HCT116 (cell line): Measurements from ENCODE around the gene ZFR2.

ENCODE experiments used
- EZH2 ChIP-seq: fragments of 200-600 bp; sonication (generic); IDR thresholded peaks from 2 replicates; pipeline ENCODE4 v1.6.1; 2017; ENCODE audit warnings: antibody characterized with exemption, mixed run types
- POLR2A ChIP-seq: IDR thresholded peaks from 2 replicates; pipeline ENCODE4 v1.7.0; 2011; ENCODE audit warnings: borderline replicate concordance; ENCODE audit not compliant: insufficient read depth, insufficient read length; ENCODE audit errors: extremely low read depth

- TF ChIP-seq EZH2, result no peak
- no peak for TF ChIP-seq POLR2A
Measured at GRCh38 chr19:3762130-3762473, 106.7 kb downstream of the ZFR2 start.
